ENCODE measurements around the gene ZNF426. TPM values are rescaled to one million over a fixed set of nuclear protein-coding genes. Genes with fewer than 3 reads are reported as not detected.
"Not testable (repeated sequence)": the region's sequence is repeated elsewhere in the genome, so short reads cannot be mapped to it uniquely, and the experiment has no call there.

Gene ZNF426
- 9.2 TPM for polyA plus RNA-seq (2013, experiment 1 of 2; ENCODE audit: insufficient read length)
- 8.6 TPM for polyA plus RNA-seq (2013, experiment 2 of 2; ENCODE audit: insufficient read length)

GRCh38 chr19:9538183-9539058 is at the start of gene ZNF426:
ZNF426 (minus strand) TSS chr19:9538645; CDS start chr19:9536232, 2,413 bp downstream.
- peak; percentile 92 for DNase-seq

GRCh38 chr19:9586764-9587163 is 48.3 kb upstream of the ZNF426 start:
- peak; percentile 46 for DNase-seq

- DNase-seq = peak; percentile 85
Observed at GRCh38 chr19:9584073-9584833, 45.8 kb upstream of the ZNF426 start, which contains the start of gene ZNF121. ZNF121 (minus strand) TSS chr19:9584504; CDS start chr19:9568097, 16,407 bp downstream.

GRCh38 chr19:9582081-9582725 is 43.8 kb upstream of the ZNF426 start:
- not testable (repeated sequence) for DNase-seq

- DNase-seq = no peak
Observed at GRCh38 chr19:9580728-9581127, 42.3 kb upstream of the ZNF426 start.

GRCh38 chr19:9570255-9570654 is 31.8 kb upstream of the ZNF426 start:
- DNase-seq = no peak

- no peak for DNase-seq
Observed at GRCh38 chr19:9566729-9567128, 28.3 kb upstream of the ZNF426 start.

- peak; percentile 20 for DNase-seq
Observed at GRCh38 chr19:9565900-9566705, 27.7 kb upstream of the ZNF426 start.

- no peak for DNase-seq
Observed at GRCh38 chr19:9552536-9553274, 14.3 kb upstream of the ZNF426 start.

GRCh38 chr19:9547870-9548269 is 9.4 kb upstream of the ZNF426 start:
- no peak for DNase-seq

- not testable (repeated sequence) for DNase-seq
Observed at GRCh38 chr19:9541281-9541680, 2.8 kb upstream of the ZNF426 start.

- DNase-seq = not testable (repeated sequence)
Observed at GRCh38 chr19:9539921-9540320, 1.5 kb upstream of the ZNF426 start.

- not testable (repeated sequence) for DNase-seq
Observed at GRCh38 chr19:9539201-9539600, 756 bp upstream of the ZNF426 start.

GRCh38 chr19:9535934-9536333 is 2.5 kb downstream of the ZNF426 start:
- DNase-seq = no peak

- no peak for DNase-seq
Observed at GRCh38 chr19:9531933-9532332, 6.5 kb downstream of the ZNF426 start.

- no peak for DNase-seq
Observed at GRCh38 chr19:9528757-9529336, 9.6 kb downstream of the ZNF426 start.

GRCh38 chr19:9523885-9524474 is 14.5 kb downstream of the ZNF426 start:
- DNase-seq = no peak

- DNase-seq = no peak
Observed at GRCh38 chr19:9507285-9507684, 31.2 kb downstream of the ZNF426 start.

- no peak for DNase-seq
Observed at GRCh38 chr19:9500796-9501195, 37.6 kb downstream of the ZNF426 start.

- peak; percentile 39 for DNase-seq
Observed at GRCh38 chr19:9498183-9498902, 40.1 kb downstream of the ZNF426 start, which contains the start of gene ZNF560. ZNF560 (minus strand) TSS chr19:9498616; CDS start chr19:9475313, 23,303 bp downstream.

All from fibroblast of skin of scalp (primary cell).